Activated naive CD8-positive, alpha-beta T cell (primary cell): ENCODE measurements around the gene FLT4.

ENCODE experiments used
- H3K27ac Mint-ChIP-seq: one replicate; pipeline ENCODE4 v1.8.0; 2021; ENCODE audit warnings: mixed read lengths
- H3K27me3 Mint-ChIP-seq: one replicate; pipeline ENCODE4 v1.8.0; 2021; ENCODE audit warnings: mixed read lengths
- H3K36me3 Mint-ChIP-seq: one replicate; pipeline ENCODE4 v1.8.0; 2021; ENCODE audit warnings: mixed read lengths
- H3K4me1 Mint-ChIP-seq: one replicate; pipeline ENCODE4 v1.8.0; 2021; ENCODE audit warnings: low read depth, mixed read lengths
- H3K4me3 Mint-ChIP-seq: one replicate; pipeline ENCODE4 v1.8.0; 2021; ENCODE audit warnings: mild to moderate bottlenecking, mixed read lengths
- H3K9me3 Mint-ChIP-seq: one replicate; pipeline ENCODE4 v1.8.0; 2021; ENCODE audit warnings: low read depth, mixed read lengths

The FLT4 gene

DNA sequence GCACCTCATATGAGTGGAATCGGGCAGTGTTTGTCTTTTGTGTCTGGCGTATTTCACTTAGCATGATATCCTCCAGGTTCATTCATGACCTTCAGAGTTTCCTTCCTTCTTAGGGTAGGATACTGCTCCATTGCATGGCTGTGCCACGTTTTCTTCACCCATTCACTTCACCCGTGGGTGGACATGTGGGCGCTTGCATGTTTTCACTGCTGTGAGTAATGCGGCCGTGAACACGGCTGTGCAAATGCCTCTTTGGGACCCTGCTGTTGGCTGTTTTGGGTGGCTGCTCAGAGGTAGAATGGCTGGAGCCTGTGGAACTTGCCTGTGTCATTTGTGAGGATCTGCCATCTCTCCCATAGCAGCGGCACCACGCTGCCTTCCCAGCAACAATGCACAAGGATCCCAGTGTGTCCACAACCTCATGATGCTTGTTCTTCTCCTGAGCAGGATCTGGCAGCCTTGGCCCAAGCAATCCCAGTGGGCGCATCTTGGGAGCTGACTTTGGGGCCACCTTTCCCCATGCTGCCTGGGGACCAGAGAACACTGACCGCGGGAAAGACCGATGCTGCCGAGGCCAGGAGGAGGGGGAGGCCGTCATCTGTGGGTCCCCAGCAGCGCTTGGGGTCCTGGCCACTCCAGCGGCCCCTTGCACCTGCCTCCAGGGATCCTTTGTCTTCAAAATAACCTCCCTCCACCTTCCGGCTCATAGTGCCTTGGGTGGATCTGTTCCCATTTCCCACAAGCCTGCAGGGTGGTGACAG is 55.8 kb downstream of the FLT4 start:
- Mint-ChIP-seq H3K4me1 (peaks cover 12% of the 10 kb centered on the region), H3K36me3 (peaks cover 3% of the 10 kb centered on the region), H3K27me3 (peaks cover 19% of the 10 kb centered on the region), H3K4me3 (no peak overlapping the region), H3K9me3 (no peaks in the 10 kb centered on the region), H3K27ac (no peak overlapping the region)

DNA sequence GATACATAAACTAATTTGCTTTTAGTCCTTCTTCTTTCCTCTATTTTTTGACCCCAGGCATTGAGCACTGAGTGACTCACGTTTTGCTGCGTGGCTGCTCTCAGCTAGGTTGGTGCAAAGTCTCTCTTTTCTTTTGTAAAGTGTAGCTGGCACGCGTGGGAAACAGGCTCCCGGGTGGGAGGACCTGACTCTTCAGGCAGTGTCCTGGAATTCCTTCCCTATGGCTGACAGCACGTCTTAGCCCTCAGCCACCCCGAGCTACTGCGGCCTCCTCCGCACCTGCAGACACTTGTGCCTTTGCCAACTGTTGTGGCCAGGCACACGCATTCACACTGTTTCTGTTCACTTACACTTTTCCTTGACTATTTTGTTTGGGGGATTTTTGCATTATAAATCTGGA is 57.2 kb downstream of the FLT4 start:
- peaks cover 12% of the 10 kb centered on the region for H3K4me1 Mint-ChIP-seq
- peaks cover 22% of the 10 kb centered on the region for H3K27me3 Mint-ChIP-seq
- H3K9me3 Mint-ChIP-seq: no peaks in the 10 kb centered on the region
- H3K36me3 Mint-ChIP-seq: peaks cover 3% of the 10 kb centered on the region
- peak overlapping the region; percentile 67 for H3K4me3 Mint-ChIP-seq
- H3K27ac Mint-ChIP-seq: no peak overlapping the region

DNA sequence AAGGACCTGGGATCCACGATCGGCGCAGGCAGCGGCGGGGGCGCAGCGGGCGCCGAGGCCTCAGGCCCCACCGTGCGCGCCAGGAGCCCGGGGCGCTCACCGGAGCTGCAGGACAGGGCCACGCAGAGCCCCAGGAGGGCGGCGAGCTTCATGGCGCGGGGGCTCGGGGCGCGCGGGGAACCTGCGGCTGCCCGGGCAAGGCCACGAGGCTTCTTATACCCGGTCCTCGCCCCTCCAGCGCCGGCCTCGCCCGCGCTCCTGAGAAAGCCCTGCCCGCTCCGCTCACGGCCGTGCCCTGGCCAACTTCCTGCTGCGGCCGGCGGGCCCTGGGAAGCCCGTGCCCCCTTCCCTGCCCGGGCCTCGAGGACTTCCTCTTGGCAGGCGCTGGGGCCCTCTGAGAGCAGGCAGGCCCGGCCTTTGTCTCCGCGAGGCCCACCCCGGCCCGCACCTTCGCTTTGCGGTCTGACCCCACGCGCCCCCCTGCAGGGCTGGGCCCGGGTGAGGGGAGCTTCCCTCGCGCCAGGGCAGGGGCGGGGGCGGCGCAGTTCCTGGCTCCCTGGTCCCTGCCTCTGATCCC is 58.0 kb downstream of the FLT4 start, which contains the start of gene SCGB3A1:
Gene SCGB3A1, minus strand, starts transcription at position 189 of the 577 bp plus-strand sequence. Its CDS starts 37 bp downstream, at position 152.
- no peaks in the 10 kb centered on the region for H3K9me3 Mint-ChIP-seq
- peaks cover 3% of the 10 kb centered on the region for H3K36me3 Mint-ChIP-seq
- H3K4me3 Mint-ChIP-seq: peak within 1 kb of the TSS; percentile 67
- H3K4me1 Mint-ChIP-seq: peaks cover 12% of the 10 kb centered on the region
- H3K27me3 Mint-ChIP-seq: peaks cover 23% of the 10 kb centered on the region
- H3K27ac Mint-ChIP-seq: no peak within 1 kb of the TSS

GRCh38 chr5:180590543-180591310 is 58.7 kb downstream of the FLT4 start:
- H3K9me3 Mint-ChIP-seq: no peaks in the 10 kb centered on the region
- peaks cover 3% of the 10 kb centered on the region for H3K36me3 Mint-ChIP-seq
- H3K4me1 Mint-ChIP-seq: peaks cover 12% of the 10 kb centered on the region
- H3K4me3 Mint-ChIP-seq: no peak overlapping the region
- H3K27ac Mint-ChIP-seq: no peak overlapping the region
- H3K27me3 Mint-ChIP-seq: peaks cover 27% of the 10 kb centered on the region

DNA sequence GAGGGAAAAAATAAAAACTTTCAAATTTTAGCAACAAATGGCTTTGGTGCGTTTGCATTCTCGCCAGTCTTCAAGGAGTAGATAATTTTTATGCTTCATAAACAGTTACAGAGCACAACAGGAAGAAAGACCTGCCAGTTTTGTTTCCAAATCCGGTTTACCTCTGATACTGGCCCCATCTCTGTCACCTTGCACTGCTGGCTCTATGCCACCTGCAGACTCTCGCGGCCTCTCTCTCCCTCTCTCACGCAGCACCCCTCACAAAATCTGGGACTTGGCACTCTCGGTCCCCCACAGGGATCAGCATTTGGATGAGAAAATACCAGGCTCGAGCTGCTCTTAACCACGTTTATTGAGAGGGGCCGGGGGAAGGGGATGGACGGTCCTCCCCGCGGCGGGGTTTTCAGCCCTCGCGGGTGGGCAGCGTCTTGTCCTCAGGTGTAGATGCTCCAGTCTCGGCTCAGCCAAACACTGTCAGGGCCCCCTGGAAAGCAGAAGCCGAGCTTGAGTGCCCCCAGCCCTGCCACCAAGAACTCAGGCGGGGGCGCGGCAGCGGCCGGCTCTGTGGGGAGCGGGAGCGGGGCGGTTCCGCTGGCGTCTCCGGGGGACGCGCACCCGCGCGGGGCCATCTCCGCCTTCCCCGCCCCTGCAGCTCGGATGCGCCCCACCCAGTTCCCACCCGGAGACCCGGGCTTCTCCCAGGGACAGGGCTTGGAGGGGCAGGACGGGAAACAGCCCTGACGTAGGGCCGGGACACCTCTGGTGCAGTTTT is 59.4 kb downstream of the FLT4 start:
- H3K4me1 Mint-ChIP-seq: peaks cover 11% of the 10 kb centered on the region
- H3K27ac Mint-ChIP-seq: no peak overlapping the region
- H3K9me3 Mint-ChIP-seq: no peaks in the 10 kb centered on the region
- H3K36me3 Mint-ChIP-seq: peaks cover 3% of the 10 kb centered on the region
- peaks cover 27% of the 10 kb centered on the region for H3K27me3 Mint-ChIP-seq
- peak overlapping the region; percentile 58 for H3K4me3 Mint-ChIP-seq

- Mint-ChIP-seq H3K4me1 (peaks cover 6% of the 10 kb centered on the region), H3K27ac (no peak overlapping the region), H3K36me3 (no peaks in the 10 kb centered on the region), H3K9me3 (no peaks in the 10 kb centered on the region), H3K27me3 (peaks cover 14% of the 10 kb centered on the region), H3K4me3 (no peak overlapping the region)
Observed at GRCh38 chr5:180586870-180587269, 62.5 kb downstream of the FLT4 start.

DNA sequence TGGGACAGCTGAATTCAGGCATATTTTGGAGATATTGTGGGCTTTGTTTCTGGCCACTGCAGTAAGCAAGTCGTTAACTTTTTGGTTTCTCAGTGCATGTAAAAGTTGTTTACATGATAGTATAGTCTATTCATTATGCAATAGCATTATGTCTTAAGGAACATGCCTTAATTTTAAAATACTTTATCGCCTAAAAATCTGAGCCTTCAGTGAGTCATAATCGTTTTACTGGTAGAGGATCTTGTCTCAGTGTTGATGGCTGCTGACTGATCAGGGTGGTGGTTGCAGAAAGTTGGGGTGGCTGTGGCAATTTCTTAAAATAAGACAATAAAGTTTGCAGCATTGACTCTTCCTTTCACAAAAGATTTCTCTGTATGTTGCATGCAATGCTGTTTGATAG is 63.2 kb downstream of the FLT4 start:
- Mint-ChIP-seq H3K4me3 (no peak overlapping the region), H3K27ac (no peak overlapping the region), H3K4me1 (peaks cover 6% of the 10 kb centered on the region), H3K27me3 (peaks cover 14% of the 10 kb centered on the region), H3K9me3 (no peaks in the 10 kb centered on the region), H3K36me3 (no peaks in the 10 kb centered on the region)

DNA sequence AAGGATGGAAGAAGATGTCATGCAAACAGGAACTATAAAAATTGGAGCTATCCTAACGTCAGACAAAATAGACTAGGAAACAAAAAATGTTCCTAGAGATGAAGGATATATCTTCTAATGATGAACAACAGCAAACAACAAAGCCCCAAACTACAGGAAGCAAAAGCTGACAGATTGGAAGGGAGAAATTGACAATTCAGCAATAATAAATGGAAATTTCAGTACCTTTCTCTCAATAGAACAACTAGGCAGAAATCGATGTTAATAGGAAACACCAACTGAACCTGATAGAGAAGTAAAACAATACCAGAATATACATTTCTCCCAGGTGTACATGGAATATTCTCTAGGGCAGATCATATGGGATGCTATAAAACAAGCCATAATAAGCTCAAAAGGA is 65.7 kb downstream of the FLT4 start:
- Mint-ChIP-seq H3K27me3 (peaks cover 8% of the 10 kb centered on the region), H3K9me3 (no peaks in the 10 kb centered on the region), H3K4me3 (no peak overlapping the region), H3K27ac (no peak overlapping the region), H3K36me3 (no peaks in the 10 kb centered on the region), H3K4me1 (no peaks in the 10 kb centered on the region)

DNA sequence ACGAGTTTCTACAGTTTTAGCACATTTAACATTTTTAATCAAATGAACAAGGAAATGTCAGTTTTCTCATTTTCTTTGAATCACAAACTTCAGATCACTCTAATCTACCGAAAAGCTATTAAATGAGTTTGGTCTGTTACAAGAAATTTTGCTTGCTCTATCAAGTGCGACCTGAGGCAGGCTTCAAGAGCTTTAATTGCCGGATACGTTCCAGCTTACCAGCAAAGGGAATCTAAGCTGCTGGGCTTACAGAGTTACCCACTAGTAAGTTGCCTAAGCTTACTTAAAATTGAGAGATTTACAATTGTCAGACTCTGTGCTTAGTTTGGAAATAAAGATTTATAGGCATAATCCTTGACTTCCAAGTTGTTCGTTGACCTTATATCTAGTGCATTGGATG is 68.7 kb downstream of the FLT4 start:
- H3K36me3 Mint-ChIP-seq: peaks cover 15% of the 10 kb centered on the region
- H3K27ac Mint-ChIP-seq: no peak overlapping the region
- peaks cover 2% of the 10 kb centered on the region for H3K4me1 Mint-ChIP-seq
- H3K9me3 Mint-ChIP-seq: no peaks in the 10 kb centered on the region
- no peak overlapping the region for H3K4me3 Mint-ChIP-seq
- no peaks in the 10 kb centered on the region for H3K27me3 Mint-ChIP-seq

GRCh38 chr5:180575571-180575970 is 73.8 kb downstream of the FLT4 start:
- H3K4me1 Mint-ChIP-seq: peaks cover 4% of the 10 kb centered on the region
- H3K4me3 Mint-ChIP-seq: no peak overlapping the region
- no peaks in the 10 kb centered on the region for H3K27me3 Mint-ChIP-seq
- H3K9me3 Mint-ChIP-seq: no peaks in the 10 kb centered on the region
- H3K36me3 Mint-ChIP-seq: peaks cover 16% of the 10 kb centered on the region
- H3K27ac Mint-ChIP-seq: peak overlapping the region; percentile 5

DNA sequence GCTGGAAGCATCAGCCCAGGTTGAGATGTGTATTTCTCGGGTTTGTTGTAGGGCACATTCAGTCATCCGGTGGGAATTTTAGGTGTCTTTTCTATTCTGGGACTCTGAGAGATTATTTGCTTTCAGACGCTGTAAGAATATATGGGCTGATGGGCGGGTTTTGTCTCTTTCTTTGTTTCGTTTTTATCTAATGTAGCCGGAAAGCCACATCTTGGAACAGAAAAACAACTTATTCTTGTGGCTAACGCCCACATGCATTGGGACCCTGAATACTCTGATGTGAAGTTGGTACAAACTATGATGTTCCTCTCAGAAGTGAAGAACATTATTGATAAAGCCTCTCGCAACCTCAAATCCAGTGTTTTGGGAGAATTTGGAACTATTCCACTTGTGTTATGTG is 80.5 kb downstream of the FLT4 start:
- peak overlapping the region; percentile 33 for H3K4me3 Mint-ChIP-seq
- peaks cover 29% of the 10 kb centered on the region for H3K4me1 Mint-ChIP-seq
- no peaks in the 10 kb centered on the region for H3K27me3 Mint-ChIP-seq
- H3K9me3 Mint-ChIP-seq: no peaks in the 10 kb centered on the region
- peak overlapping the region; percentile 61 for H3K27ac Mint-ChIP-seq
- H3K36me3 Mint-ChIP-seq: peaks cover 20% of the 10 kb centered on the region

DNA sequence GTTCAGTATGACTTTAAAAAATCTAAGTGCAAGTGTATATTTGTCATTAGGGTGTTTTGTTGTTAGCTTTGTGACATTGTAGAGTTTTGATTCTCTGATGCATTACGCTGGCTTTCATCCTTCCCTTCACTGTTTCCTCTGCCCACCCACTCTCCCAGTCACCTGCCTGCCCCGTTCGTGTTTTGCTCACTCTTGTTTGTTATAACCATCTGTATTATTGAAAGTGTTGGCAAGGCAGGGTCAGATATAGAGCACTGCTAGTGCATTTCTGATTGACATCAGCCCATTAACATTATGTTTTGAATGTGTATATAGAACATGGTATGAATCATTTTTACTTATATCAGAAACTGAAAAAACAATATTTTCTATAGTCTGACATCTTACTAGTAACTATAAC is 85.4 kb downstream of the FLT4 start:
- H3K4me1 Mint-ChIP-seq: peaks cover 54% of the 10 kb centered on the region
- H3K27ac Mint-ChIP-seq: peak overlapping the region; percentile 72
- peak overlapping the region; percentile 51 for H3K4me3 Mint-ChIP-seq
- no peaks in the 10 kb centered on the region for H3K9me3 Mint-ChIP-seq
- peaks cover 27% of the 10 kb centered on the region for H3K36me3 Mint-ChIP-seq
- no peaks in the 10 kb centered on the region for H3K27me3 Mint-ChIP-seq

DNA sequence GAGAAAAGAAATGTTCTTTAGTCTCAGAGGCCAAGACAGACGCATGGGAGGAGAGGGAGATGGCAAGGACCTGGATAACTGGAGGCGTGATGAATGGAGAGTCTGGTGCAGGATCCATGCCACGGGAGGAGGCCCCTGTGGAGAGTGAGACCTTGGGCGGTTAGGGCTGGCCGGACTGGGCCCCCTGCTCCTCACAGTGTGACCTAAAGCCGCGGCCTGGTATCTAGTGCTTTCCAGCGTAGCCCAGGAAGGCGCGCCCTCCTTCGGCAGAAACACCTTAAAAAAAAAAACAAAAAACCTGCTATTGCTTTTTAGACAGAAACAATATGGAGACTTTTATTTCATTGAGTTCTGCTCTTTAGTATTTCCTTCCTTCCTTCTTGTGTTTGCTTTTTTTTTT is 91.2 kb downstream of the FLT4 start:
- Mint-ChIP-seq H3K27ac (peak overlapping the region; percentile 17), H3K36me3 (peaks cover 34% of the 10 kb centered on the region), H3K4me1 (peaks cover 42% of the 10 kb centered on the region), H3K27me3 (no peaks in the 10 kb centered on the region), H3K4me3 (no peak overlapping the region), H3K9me3 (no peaks in the 10 kb centered on the region)

GRCh38 chr5:180557217-180557809 is 92.1 kb downstream of the FLT4 start:
- no peaks in the 10 kb centered on the region for H3K9me3 Mint-ChIP-seq
- H3K27me3 Mint-ChIP-seq: no peaks in the 10 kb centered on the region
- H3K27ac Mint-ChIP-seq: peak overlapping the region; percentile 46
- no peak overlapping the region for H3K4me3 Mint-ChIP-seq
- peaks cover 35% of the 10 kb centered on the region for H3K4me1 Mint-ChIP-seq
- peaks cover 34% of the 10 kb centered on the region for H3K36me3 Mint-ChIP-seq
